Lower lobe of right lung (tissue), 2 donors: ENCODE measurements around the gene AGAP3. TPM values are rescaled to one million over a fixed set of nuclear protein-coding genes. Genes with fewer than 3 reads are reported as not detected.

Experiments used
- ATAC-seq, 2 donors: fragments of 200-7000 bp; cut with Tn5 transposase; one replicate each; pipeline ENCODE4 v1.9.1; 2020 to 2022; ENCODE audit warnings: mild to moderate bottlenecking in 2 of 2, moderate library complexity in 2 of 2
- DNase-seq: peaks from one replicate; pipeline ENCODE4 v3.0.0-alpha.2; 2020
- H3K27ac ChIP-seq: fragments of 200-600 bp; one replicate; pipeline ENCODE4 v1.8.0; 2022
- H3K27me3 ChIP-seq: fragments of 200-600 bp; one replicate; pipeline ENCODE4 v1.8.0; 2022; ENCODE audit warnings: low read depth
- H3K36me3 ChIP-seq: fragments of 200-600 bp; one replicate; pipeline ENCODE4 v1.8.0; 2022; ENCODE audit warnings: mild to moderate bottlenecking
- H3K4me1 ChIP-seq: fragments of 200-600 bp; one replicate; pipeline ENCODE4 v1.8.0; 2022
- H3K4me3 ChIP-seq: fragments of 200-600 bp; one replicate; pipeline ENCODE4 v1.8.0; 2022; ENCODE audit warnings: mild to moderate bottlenecking
- H3K9me3 ChIP-seq: fragments of 200-600 bp; one replicate; pipeline ENCODE4 v1.8.0; 2022
- intact Hi-C: fragments of 100-400 bp; cut with DNase I; formaldehyde crosslinking; loops from one replicate; pipeline ENCODE4 v1.11.0; 2022
- total RNA-seq: library from RNA; stranded (reverse); fragmentation: NEBNext Ultra II Directional; extraction: Animal tissue kit (Norgen Biotek cat#: 25700); gene quantifications from one replicate; pipeline ENCODE4 v1.2.1, GENCODE V29; 2021
- TF ChIP-seq, protein P1 (sequence below): fragments of 200-600 bp; IDR thresholded peaks from one replicate; pipeline ENCODE4 v1.8.0; 2022; ENCODE audit warnings: antibody characterized with exemption, mild to moderate bottlenecking
- donor health status: DM: no; HTN: yes; CAD: no; lungs with severe emphysema.

Gene AGAP3
- total RNA-seq, 1 donor from 2014 or later: 157 TPM

- H3K4me3 ChIP-seq: peak overlapping the region; percentile 72
- no peaks in the 10 kb centered on the region for H3K9me3 ChIP-seq
- H3K36me3 ChIP-seq: peaks cover 2% of the 10 kb centered on the region
- TF ChIP-seq, protein P1, sequence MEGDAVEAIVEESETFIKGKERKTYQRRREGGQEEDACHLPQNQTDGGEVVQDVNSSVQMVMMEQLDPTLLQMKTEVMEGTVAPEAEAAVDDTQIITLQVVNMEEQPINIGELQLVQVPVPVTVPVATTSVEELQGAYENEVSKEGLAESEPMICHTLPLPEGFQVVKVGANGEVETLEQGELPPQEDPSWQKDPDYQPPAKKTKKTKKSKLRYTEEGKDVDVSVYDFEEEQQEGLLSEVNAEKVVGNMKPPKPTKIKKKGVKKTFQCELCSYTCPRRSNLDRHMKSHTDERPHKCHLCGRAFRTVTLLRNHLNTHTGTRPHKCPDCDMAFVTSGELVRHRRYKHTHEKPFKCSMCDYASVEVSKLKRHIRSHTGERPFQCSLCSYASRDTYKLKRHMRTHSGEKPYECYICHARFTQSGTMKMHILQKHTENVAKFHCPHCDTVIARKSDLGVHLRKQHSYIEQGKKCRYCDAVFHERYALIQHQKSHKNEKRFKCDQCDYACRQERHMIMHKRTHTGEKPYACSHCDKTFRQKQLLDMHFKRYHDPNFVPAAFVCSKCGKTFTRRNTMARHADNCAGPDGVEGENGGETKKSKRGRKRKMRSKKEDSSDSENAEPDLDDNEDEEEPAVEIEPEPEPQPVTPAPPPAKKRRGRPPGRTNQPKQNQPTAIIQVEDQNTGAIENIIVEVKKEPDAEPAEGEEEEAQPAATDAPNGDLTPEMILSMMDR: no peak
- peaks cover 41% of the 10 kb centered on the region for H3K4me1 ChIP-seq
- H3K27me3 ChIP-seq: peaks cover 2% of the 10 kb centered on the region
- intact Hi-C loops: no loop called here
- no peak overlapping the region for H3K27ac ChIP-seq
- no peak for ATAC-seq
- no peak for DNase-seq
These were observed 29.4 kb upstream of the AGAP3 start for GRCh38 chr7:151056666-151057505.

- TF ChIP-seq, protein P1: no peak
- ATAC-seq (no peak), DNase-seq (peak; percentile 66)
- peaks cover 48% of the 10 kb centered on the region for H3K4me1 ChIP-seq
- H3K4me3 ChIP-seq: peak within 1 kb of the TSS; percentile 72
- intact Hi-C loops: no loop called here
- no peaks in the 10 kb centered on the region for H3K27me3 ChIP-seq
- H3K9me3 ChIP-seq: no peaks in the 10 kb centered on the region
- peak within 1 kb of the TSS; percentile 97 for H3K27ac ChIP-seq
- H3K36me3 ChIP-seq: peaks cover 9% of the 10 kb centered on the region
These were observed 28.7 kb upstream of the AGAP3 start, which contains the start of gene CDK5 for GRCh38 chr7:151057506-151057988. CDK5 (minus strand) TSS chr7:151057897; CDS start chr7:151057848, 49 bp downstream.

- intact Hi-C loops: no loop called here
- ATAC-seq: peak; percentile 88 to 92
These were observed 28.1 kb upstream of the AGAP3 start for GRCh38 chr7:151057989-151058780.

DNA sequence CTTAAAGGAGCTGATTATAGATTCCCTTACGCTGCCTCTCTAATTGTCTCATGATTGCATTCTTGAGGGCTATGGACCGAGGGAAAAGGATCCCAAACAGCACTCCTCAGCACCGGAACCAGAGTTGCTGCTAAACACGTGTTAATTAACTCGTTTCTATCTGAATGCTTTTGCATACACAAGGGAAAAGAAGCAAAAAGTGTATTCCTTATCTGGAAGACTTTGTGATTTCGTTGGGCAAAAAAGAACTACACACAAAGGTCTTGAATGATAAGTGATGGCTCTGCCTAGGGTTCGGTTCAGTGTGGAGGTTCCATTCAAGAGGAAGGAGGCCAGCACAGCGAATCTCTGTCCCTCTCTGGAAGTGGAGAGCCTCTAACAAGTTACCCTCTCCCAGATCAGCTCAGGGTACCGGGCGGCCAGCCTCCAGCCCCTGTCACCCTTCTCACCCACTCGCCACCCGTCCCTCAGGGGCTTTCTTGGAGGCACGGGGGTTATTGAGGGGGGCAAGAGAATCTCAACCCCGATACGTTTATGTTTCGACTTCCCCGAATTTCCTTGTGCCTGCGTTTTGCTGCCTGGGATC is 27.4 kb upstream of the AGAP3 start:
- no peaks in the 10 kb centered on the region for H3K9me3 ChIP-seq
- H3K36me3 ChIP-seq: peaks cover 11% of the 10 kb centered on the region
- H3K4me1 ChIP-seq: peaks cover 44% of the 10 kb centered on the region
- no peaks in the 10 kb centered on the region for H3K27me3 ChIP-seq
- peak overlapping the region; percentile 97 for H3K27ac ChIP-seq
- intact Hi-C loops: no loop called here
- TF ChIP-seq, protein P1: no peak
- H3K4me3 ChIP-seq: peak overlapping the region; percentile 72
- ATAC-seq (no peak), DNase-seq (no peak)

More at GRCh38 chr7:151057989-151058780, 28.1 kb upstream of the AGAP3 start:
- Histone ChIP-seq H3K27me3 (no peaks in the 10 kb centered on the region), H3K4me1 (peaks cover 48% of the 10 kb centered on the region), H3K4me3 (peak overlapping the region; percentile 72), H3K36me3 (peaks cover 10% of the 10 kb centered on the region), H3K27ac (peak overlapping the region; percentile 97), H3K9me3 (no peaks in the 10 kb centered on the region)
- peak; percentile 99 for DNase-seq
- TF ChIP-seq, protein P1: no peak
